IPS-NIHi7 (cell line): ENCODE results near the gene GEN1.
"Not testable (repeated sequence)": the region's sequence is repeated elsewhere in the genome, so short reads cannot be mapped to it uniquely, and the experiment has no call there.

ENCODE experiments used
- DNase-seq: peaks from one replicate; pipeline ENCODE4 v3.0.0; 2012; ENCODE audit warnings: mixed read lengths; ENCODE audit errors: extremely low spot score

The GEN1 gene

DNA sequence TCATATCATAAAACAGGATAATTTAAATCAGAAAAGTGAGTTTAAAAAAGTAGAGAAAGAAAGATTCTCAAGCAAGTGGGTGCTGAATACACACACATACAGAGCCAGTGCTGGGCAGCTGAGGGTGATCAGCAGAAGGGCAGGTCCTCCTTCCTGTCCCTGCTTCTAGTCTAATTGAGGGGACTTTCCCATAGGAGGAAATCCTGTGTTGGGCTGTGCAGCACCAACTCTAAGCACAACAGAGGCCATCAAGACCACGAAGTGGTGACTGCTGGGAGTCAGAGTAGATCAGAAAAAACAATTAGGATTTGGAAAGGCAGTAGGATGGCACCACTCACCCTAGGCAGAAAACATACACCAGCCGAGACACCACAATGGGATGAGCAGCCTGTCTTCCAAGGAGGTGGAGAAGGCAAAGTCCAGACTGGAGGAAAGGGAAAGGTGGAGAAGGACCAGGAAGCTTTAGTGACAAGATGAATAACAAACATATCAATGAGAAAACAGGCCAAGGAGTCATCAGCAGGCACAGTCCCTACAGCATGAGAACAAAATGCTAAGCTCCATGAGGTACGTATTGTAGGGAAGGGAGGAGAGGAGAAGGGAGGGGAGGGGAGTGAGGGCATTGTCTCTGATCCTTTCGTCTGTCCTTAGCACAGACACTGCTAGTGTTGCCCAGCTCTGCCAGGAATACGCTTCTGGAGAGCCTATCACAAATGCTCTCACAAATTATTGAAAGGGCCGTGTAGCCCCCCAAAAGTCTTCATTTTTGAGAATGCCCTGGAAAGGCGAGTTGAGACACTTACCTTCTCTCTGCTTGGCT, 45.6 kb downstream of the GEN1 start:
- DNase-seq: no peak

DNA sequence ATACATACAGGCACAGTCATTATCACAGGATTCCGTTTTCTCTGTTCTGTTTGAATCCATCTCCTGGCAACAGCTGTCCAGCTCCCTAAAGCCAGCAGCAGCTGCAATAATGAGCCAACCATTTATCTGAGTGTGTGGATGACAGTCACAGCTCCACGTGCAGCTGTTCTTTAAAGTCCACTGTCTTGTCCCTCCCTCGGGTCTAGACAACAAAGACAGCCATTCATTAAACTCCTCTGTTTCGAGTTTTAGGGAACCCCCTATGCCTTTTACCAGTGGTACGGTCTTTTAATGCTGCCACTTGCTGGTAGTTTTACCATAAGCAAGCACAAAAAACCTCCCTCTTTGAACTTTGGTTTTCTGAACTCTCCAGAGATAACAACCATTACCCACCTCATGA, 46.3 kb downstream of the GEN1 start:
- no peak for DNase-seq

DNA sequence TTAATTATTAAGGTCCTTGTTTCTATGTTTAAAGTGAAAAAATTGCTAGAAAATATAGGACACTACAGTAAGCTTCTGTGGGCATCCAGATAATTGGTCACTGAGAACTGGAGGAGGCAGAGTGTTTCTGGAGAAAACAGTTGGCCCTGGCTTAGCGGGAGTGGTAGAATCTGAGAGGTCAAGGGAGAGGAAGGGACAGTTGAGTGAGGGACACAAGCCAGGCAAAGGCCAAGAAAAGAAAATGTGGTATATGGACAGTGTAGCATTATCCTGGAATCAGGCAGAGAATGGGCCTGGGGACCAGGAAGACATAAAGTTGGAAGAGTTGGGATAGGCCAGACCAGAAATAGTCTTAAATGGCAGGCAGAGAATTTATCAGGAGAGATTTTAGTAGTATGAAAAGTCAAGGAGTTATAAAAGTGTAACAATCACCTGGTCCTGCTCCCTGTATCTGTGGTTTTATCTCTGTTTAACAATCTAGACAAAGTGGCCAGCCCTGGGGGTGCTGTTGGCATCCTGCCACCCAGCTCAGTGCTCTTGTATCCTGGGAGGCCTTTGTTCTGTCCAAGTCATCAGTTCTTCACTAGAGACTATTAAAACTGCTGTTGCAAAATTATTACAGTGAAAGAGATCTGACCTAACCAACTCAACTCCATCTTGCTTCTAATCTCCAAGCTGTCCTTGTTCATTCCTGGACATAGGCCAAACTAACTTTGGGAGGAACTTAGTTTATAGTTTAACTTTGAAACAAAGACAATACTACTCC, 46.9 kb downstream of the GEN1 start:
- DNase-seq: no peak

DNA sequence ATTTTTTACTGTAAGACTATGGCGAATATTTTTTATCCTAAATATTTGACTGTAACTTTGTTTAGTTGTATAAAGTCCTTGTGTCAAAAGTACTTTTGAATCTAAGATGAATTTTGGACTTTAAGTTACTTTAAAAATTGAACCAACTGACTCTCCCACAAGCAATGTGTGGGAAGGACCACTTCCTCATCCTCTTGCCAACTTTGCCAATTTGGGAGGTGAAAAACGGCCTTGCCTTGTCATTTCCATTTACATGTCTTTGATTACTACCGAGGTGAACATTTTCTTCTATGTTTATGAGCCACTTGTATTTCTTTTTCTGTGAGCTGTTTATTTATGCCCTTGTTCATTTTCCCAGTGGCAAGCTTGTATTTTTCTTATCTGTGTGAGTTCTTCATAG, 49.6 kb downstream of the GEN1 start:
- no peak for DNase-seq

DNA sequence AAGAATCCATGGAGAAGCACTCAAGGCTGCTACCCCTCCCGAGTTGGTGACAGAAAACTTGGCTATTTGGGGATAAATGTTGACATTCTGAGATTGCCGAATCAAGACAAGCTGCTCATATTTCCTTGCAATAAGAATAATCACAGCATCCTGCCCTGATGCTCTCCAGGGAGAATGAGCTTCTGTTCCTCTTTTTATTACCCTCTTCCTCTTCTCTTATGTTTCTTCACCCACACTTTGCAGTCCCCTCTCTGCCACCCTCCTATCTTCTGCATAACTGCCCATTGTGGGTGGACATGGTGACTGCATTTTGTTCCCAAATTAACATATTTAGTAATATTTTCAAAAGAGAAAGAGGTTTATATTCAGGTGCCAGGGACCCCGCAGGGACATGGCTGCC, 50.4 kb downstream of the GEN1 start:
- DNase-seq: no peak

DNA sequence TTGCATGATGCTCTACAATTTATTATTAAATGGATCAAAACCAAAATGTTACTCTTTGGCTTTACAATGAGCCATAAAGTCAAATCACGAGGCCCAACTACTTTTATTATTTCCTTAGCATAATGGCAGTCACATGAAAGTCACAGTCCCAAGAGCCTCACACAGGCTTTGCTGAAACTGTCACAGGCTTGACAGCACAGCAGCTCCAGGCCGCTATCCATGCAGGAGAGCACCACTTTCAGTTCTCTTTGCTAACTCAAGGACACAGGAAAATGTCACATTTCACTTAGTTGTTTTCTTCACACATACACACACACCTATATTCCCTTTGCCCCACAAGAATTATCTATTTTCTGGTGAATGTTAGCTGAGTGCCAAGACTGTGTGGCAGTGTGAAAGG, 51.2 kb downstream of the GEN1 start:
- no peak for DNase-seq

DNA sequence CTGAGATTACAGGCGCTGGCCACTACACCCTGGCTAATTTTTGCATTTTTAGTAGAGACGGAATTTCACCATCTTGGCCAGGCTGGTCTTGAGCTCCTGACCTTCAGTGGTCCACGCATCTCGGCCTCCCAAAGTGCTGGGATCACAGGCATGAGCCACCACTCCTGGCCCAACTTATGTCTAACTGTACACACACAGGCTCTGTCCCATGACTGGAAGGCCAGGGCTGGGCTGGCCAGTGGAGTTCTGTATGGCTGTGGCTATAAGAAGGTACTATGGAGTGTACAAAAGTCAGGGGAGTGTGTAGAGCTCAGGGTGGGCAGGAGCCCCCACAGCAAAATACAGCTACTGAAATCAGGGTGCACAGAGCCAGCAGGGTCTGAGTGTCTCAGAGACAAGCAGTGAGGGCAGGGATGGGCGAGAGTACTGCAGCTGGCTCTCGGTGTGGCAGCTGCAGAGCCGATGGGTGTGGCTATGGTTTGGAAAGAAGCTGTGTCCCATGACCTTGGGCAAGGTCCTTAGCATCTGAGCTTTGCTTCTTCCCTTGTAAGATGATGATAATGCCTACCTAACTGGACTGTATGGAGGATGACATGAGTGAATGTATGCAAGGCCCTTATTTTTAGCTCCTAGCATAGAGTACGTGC, 51.9 kb downstream of the GEN1 start:
- no peak for DNase-seq

DNA sequence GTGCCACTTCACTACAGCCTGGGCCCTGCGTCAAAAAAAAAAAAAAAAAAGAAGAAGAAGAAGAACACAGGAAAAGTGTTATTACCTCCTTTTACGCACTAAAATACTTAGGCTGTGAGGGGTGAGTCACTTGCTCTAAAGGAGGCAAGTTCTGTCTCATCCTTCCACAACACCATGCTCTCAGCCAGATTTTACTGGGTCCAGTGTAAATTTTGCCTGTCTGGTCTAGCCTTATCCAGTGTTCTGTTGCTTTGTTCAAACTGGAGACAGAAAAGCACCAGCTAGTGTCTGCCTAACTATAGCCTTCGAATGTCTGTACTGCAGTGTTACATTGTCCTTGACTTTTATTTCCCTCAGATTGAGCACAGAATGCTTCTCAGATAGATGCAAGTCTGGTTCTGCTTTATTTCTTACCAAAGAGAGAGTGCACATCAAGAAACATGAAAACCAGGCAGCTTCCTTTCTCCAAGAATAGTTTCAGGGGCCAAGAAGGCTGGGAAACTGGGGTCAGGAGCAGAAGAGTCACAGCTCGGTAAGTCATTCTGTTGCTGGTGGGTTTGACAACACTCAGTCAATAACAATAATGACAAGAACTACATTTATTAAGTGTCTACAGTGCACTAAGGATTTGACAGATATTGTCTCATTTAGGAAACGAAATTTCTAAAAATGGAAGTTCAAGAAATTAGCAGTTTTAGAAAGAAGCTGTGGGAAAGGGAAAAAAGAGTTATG, 59.2 kb downstream of the GEN1 start:
- DNase-seq: no peak

DNA sequence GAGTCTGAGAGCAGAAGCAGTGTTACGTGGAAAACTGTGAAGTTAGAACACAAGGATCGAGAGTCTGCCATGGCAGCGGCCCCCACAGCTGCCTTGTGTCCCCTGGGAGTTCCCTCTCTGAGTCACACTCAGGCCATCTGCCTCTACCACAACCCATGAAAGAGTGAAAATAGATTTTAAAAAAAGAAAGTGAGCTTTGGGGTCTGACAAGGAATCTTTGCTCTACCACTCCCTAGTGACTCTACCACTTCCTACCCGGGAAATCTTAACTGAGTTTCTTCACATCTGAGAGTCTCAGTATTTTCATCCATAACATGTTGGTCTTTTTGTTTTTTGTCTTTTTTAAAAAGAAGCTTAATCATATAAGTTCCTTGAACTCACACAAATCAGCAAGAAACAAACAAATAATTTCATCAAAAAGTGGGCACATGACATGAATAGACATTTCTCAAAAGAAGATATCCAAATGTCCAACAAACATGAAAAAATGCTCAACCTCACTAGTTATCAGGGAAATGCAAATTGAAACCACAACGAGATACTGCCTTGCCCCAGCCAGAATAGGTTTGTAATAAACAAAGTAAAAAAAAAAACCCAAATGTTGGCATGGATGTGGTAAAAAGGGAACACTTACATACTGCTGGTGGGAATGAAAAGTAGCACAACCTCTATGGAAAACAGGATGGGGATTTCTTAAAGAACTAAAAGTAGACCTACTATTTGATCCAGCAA, 60.0 kb downstream of the GEN1 start:
- no peak for DNase-seq

DNA sequence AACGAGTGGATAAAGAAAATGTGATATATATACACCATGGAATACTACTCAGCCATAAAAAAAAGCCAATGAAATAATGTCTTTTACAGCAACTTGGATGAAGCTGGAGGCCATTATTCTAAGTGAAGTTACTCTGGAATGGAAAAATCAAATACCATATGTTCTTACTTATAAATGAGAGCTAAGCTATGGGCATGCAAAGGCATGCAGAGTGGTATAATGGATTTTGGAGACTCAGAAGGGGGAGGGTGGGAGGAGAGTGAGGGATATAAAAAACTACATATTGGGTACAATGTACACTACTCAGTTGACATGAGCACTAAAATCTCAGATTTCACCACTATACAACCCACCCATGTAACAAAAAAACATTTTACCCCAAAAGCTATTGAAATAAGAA, 60.7 kb downstream of the GEN1 start:
- DNase-seq: no peak

DNA sequence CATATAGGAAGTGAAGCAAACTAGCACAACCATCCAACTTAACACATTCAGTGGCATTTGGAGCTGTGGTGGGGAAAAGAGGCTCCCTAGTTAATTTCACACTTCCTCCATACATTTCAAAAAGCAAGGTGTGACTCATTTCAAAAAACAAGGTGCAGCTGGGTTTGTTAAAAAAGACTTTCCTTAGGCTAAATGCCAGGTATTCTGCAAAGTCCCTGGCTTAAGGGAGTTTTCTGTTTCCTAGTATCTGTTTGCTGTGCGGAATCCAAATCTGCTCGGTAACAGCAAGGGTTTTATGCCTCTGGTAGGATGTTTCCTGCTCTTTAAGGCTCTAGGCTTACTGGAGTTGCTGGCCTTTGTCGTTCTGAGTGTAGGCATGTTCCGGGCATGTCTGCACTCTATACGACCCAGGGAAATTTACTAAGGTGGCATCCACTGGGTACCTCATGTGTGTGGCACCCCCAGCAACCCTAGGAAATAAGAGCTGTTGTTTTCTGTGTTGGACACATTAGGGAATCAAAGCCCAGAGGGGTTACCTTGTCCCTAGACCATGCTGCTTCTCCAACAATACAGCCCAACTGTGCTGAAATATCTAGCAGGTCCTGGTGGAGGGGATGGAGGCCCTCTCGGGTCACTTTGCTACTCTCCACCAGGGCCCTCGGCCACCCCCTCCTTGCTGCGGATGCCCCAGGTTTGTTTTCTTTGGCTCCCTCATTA, 61.7 kb downstream of the GEN1 start:
- no peak for DNase-seq

DNA sequence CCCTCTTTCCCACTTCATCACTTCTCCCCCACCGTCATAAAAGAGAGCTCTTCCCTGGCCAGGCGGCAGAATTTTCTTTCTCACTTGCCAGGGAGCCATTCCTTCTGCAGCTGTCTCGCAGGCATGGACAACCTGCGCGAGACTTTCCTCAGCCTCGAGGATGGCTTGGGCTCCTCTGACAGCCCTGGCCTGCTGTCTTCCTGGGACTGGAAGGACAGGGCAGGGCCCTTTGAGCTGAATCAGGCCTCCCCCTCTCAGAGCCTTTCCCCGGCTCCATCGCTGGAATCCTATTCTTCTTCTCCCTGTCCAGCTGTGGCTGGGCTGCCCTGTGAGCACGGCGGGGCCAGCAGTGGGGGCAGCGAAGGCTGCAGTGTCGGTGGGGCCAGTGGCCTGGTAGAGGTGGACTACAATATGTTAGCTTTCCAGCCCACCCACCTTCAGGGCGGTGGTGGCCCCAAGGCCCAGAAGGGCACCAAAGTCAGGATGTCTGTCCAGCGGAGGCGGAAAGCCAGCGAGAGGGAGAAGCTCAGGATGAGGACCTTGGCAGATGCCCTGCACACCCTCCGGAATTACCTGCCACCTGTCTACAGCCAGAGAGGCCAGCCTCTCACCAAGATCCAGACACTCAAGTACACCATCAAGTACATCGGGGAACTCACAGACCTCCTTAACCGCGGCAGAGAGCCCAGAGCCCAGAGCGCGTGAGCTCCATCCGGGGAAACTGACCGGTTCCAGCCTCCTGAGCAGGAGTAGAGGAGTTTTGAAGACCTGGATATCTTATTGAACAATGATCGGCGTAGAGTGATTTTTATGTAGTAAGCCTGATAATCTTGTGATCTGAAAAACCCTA, 62.7 kb downstream of the GEN1 start, which contains the start of gene MSGN1:
MSGN1 (plus strand) TSS at position 65 of the 850 bp plus-strand sequence; CDS start at position 124, 59 bp downstream.
- DNase-seq: no peak

DNA sequence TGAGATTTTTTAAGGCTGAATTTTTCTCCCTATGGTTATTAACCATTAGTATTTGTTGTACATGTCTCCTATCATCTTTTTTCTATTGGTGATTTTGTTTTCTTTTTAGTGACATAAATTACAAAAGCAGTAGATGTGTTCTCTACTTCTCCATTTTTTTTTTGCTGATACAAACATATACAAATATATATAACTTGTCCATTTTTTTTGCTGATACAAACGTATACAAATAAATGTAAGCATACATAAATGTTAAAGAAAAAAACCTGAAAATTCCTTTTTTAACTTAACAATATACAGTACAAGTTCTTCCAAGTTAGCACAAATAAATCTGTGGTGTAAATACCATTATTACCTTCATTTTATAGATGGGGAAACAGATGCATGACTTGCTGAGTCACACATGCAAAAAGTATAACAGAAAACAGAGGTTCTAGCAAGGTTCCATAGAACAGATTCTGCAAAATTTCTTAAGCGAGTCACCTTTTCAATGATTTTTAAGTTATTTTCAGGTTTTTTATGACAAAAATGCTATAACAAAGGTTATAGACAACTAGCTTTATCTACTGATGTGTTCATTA, 64.4 kb downstream of the GEN1 start:
- no peak for DNase-seq

DNA sequence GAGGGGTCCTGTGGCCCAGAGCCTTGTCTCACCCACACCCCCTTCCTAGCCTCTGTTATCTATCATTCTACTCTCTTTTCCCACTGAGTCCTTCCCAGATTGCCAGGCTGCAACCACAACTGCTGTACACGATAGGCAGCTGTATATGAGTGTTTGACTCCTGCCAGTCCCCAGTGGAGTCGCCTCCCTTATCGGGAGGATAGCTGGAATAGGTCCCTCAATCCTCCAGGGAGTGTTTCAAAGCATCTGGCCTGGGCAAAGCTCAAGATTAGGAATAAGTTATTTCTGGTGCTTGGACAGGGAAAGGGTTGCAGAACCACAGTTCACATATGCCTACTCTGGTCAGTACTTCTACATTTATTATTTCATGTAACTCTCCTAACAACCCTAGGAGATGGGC, 67.1 kb downstream of the GEN1 start:
- DNase-seq: no peak

DNA sequence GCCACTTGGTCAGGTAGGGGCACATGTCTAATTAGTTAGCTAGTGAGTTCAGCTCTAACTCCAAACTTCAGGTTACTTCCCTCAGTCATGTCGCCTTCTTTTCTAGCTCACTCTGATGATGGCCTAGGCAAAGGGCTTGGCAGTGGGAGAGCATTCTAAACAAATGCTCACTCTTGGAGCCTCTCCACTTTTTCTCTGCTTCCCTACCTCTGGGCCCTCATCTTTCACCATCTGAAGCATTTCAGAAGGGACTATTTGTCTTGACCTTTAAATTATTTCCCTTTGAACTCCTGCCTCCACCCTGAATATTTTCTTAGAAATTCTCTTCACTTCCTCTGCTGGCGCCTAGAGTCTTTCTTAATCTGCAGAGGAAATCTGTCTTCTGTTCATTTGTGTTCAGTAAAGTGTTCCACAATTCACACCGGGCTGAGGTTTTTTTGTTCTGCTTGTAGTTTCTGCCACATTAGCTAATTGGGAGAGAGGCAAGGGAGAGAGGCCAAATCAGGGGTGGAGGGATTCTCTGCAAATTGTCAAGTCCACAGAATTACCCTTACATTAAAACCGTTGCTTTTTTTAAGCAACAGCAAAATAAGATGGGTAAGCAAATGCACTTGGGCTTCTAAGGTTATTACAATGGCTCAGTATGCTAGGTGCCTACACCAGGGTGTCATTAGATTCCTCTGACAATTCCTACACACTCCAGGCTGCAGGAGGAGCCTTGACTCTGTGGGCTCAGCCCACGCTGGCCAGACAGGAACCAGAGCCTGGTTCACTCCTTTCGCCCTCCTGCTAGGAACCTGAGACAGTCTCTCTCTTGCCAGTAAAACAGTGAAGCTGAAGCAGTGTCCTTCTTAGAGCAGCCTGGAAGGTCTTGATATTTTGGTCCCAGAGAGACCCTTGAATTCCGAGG, 67.9 kb downstream of the GEN1 start:
- DNase-seq: peak; percentile 35

DNA sequence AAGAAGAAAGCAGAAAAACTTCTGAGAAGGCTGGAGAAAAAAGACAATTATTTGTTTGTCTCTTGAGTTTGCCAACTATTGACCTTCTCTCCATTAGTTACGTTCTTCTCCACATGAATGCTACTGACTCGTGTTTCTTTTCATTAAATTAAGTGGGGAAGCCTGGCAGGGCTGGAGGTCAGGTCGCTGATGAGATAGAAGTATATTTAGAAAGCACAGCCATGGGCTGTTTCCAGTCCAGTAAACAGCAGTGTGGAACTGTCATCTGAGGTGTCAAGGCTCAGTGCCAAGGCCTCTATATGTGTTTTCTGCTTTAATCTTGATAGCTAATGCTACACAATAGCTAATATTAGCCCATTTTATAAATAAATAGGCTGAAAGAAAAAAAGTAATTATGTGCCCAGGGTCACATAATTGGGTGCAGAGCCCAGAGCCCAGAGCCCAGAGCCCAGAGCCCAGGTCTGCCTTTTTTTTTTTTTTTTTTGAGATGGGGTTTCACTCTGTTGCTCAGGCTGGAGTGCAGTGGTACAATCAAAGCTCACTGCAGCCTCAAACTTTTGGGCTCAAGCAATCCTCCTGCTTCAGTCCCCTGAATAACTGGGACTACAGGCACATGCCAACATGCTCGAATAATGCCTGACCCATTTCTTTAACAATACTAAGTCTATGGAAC, 68.6 kb downstream of the GEN1 start:
- DNase-seq: no peak

DNA sequence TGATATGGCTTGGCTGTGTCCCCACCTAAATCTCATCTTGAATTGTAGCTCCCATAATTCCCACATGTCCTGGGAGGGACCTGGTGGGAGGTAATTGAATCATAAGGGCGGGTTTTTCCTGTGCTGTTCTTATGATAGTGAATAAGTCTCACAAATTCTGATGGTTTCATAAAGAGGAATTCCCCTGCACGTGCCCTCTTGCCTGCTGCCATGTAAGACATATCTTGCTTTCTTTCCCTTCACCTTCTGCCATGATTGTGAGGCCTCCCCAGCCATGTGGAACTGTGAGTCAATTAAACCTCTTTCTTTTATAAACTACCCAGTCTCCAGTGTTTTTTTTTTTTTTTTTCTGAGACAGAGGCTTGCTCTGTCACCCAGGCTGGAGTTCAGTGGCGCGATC, 69.7 kb downstream of the GEN1 start:
- not testable (repeated sequence) for DNase-seq

DNA sequence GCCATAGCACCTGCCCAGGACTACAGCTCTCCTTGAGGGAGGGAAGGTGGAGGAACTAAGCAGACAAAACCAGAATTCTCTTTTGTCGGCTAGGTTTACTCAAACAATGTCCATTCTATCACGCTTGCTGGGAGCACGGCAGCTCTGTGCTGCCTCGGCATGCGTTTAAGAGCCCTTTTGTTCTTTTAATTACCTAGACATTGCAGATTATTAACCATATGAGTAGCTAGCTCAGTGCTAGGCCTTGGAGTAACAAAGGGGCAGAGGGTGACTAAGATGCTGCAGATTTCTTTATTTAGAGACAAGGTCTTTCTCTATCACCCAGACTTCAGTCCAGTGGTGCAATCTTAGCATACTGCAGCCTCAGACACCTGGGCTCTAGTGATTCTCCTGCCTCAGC, 73.4 kb downstream of the GEN1 start:
- no peak for DNase-seq
